HG02840 (cell line): ENCODE measurements around the gene FBXO42.
"Not testable (repeated sequence)": the region's sequence is repeated elsewhere in the genome, so short reads cannot be mapped to it uniquely, and the experiment has no call there.

Experiments used
- ATAC-seq: cut with Tn5 transposase; IDR thresholded peaks from one replicate; pipeline ENCODE4 v1.9.1; 2021; ENCODE audit warnings: mild to moderate bottlenecking, moderate library complexity, moderate number of reproducible peaks; ENCODE audit not compliant: unreplicated experiment, low FRiP score

FBXO42 gene

DNA sequence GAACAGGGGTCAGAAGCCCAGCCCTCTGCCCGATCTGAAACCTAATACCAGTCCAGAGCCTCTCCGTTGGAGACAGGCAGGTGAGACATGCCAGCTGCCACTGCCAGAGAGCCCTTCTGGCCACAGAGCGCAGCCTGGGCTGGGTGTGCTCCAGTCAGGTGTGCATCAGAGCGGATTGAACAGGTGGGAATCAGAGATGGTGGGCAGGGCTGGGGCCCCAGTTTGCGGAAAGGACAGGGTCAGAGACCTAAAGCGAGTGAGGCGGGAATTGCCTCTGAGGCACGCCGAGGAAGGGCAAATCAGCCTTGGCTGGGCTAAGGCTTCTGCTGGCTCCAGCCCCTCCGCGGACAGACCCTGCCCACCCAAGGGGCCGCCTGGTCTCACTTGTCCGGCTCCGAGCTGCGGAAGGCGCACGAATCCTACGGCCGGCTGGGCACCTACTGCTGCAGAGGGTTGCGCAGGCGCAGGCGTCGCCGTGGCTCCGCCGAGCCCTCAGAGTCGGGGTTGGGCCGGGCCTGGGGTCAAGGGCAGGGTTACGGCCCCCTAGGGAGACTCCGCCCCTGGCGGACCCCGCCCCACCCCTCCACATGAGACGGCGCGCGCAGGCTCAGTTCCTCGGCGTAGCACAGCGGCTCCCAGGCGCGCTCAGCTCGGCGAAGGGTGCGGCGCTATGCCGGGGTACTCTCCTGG, 125.6 kb downstream of the FBXO42 start:
- no peak for ATAC-seq

DNA sequence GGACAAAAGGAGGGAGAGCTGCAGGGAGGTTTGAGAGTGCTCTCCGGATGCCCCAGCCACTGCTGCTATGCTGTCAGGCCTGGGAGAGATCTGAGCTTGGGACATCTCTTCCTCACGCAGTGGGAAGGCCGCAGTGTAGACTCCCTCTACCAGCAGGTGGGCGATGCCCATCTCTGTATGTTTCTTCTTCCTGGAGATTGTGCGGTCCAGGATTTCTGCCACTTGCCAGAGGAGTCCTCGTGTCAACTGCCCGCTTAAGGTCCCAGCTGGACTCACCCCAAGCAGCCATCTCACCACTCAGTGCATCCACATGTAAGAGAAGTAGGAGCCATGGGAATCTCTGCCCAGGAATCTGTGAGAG, 126.2 kb downstream of the FBXO42 start:
- no peak for ATAC-seq

DNA sequence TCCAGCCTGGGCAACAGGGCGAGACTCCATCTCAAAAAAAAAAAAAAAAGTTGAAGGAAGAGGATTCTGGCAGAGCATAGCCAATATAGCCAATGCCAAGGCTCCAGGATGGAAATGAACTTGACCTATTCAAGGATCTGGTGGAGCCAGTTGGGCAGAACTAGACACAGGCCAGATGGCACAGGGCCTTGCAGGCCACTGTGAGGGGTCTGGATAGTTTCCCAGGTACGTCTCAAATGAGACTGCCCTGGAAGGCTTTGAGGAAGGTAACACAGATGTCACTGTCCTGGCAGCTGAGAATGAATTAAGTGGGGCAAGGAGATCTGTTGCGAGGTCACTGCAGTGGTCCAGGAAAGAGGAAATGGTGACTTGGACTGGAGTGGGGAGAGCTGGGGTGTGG, 127.8 kb downstream of the FBXO42 start:
- ATAC-seq = no peak

DNA sequence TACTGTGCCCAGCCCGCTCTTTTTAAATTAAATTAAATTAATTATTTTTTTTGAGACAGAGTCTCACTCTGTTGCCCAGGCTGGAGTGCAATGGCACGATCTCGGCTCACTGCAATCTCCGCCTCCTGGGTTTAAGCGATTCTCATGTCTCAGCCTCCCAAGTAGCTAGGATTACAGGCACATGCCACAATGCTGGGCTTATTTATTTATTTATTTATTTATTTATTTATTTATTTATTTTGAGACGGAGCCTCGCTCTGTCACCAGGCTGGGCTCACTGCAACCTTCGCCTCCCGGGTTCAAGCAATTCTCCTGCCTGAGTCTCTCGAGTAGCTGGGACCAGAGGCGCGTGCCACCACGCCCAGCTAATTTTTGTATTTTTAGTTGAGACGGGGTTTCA, 129.6 kb downstream of the FBXO42 start:
- not testable (repeated sequence) for ATAC-seq

DNA sequence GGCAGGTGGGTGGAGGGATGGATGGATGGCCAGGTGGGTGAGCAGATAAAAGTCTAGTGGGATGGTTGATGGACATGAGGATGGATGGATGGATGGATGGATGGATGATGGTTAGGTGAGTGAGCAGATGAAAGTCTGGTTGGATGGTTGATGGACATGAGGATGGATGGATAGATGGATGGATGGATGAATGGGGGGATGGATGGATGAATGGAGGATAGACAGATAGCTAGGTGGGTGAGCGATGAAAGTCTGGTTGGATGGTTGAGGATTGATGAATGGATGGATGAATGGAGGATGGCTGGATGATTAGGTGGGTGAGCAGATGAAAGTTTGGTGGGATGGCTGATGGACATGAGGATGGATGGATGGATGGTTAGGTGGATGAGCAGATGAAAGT, 130.8 kb downstream of the FBXO42 start:
- ATAC-seq = no peak

DNA sequence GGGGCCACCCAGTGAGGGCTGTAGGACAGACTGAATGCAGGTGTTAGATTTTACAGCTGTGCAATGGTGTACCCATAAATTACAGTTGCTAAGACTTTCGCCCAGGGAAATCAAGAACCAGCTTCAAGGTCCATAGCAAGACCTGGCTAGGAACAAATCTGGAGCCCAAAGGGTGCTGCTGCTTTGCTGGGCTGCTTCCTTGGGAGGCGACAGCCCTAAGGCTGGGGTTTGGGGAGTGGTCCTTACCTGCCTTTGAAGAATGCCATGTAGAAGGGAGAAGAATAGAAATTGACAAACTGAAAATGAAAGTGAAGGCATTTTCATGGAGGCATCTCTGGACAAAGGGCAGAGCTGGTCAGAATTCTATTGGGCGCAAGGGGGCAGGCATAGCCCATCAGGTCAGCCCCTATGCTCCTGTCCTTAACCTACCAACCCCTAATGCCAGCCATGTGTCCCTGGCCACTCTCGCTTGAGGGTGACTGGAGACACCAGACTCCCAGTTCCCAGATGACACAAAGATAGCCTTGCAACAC, 132.2 kb downstream of the FBXO42 start:
- no peak for ATAC-seq

DNA sequence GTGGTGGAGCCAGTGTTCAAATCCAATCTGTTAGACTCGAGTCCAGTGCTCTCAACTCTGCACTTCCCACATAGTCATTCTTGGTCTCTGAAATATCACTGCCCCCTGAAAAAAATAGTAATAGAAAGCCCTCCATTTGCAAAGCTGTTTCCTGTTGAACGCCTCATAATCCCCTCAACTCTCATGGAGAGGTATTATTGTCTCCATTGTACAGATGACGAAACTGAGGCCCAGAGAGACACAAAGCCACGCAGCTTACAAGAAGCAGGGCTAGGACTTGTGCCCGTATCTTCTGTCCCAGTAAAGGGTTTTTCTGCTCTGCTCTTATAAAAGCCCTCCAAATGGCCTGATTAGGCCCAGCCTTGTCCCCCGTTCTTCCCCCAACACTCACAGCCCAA, 133.6 kb downstream of the FBXO42 start:
- no peak for ATAC-seq

DNA sequence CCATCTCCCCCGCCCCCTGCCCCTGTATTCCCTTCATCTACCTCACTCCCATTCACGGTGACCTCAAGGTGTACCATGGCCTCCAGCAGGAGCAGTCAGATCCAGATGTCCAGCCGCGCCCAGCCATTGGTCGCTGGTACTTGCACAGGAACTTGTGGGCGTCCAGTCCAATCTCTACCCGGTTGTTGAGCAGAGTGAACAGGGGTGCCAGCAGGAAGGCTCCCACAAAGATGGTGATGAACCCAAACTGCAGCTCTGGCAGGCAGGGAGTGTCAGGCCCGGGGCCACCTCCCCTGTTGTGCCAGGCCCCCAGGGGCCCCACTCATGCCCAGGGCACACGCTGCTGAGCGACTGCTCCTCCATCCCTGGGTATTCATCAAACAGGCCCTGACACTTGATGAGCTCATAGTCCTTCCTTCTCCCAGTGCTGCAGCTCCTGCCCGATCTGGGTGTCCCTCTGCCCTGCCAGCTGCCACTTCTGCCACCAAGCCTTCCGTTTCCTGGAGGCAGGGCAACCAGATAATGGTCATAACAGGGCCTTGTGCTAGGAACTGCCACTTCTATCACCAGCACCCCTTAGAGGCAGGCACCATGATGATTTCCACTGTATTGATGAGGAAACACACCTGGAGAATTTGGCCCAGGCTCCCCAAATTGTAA, 134.1 kb downstream of the FBXO42 start:
- ATAC-seq = no peak

DNA sequence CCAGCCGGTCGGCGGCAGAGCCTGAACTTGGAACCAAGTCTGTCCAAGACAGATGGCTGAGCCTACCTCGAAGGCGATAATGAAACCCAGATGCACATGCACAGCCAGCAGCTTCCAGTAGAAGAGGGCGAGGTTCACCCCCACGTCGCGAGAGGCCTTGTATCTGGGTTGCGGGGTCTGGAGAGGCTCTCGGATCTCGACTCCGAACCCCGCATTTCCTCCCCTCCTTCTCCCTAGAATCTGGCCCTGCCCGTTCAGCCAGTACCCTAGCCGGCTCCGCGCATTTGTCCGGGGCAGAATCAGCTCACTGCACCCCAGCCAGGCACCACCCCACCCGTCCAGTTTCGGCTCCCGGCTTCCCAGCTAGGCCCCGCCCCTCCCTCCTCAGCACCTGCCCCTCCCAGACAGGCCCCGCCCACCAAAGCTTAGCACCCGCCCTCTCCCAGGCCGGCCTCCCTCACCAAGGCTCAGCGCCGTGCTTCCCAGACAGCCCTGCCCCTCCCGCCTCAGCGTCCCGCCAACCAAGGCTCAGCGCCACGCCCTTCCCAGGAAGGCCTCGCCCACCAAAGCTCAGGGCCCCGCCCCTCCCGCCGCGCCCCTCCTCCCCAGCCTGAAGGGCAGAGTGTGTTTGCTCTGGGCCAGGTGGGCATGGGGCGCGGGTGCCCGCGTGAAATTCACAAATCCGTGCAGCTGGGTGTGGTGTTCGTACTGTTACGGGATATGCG, 135.1 kb downstream of the FBXO42 start:
- ATAC-seq = peak; percentile 75

DNA sequence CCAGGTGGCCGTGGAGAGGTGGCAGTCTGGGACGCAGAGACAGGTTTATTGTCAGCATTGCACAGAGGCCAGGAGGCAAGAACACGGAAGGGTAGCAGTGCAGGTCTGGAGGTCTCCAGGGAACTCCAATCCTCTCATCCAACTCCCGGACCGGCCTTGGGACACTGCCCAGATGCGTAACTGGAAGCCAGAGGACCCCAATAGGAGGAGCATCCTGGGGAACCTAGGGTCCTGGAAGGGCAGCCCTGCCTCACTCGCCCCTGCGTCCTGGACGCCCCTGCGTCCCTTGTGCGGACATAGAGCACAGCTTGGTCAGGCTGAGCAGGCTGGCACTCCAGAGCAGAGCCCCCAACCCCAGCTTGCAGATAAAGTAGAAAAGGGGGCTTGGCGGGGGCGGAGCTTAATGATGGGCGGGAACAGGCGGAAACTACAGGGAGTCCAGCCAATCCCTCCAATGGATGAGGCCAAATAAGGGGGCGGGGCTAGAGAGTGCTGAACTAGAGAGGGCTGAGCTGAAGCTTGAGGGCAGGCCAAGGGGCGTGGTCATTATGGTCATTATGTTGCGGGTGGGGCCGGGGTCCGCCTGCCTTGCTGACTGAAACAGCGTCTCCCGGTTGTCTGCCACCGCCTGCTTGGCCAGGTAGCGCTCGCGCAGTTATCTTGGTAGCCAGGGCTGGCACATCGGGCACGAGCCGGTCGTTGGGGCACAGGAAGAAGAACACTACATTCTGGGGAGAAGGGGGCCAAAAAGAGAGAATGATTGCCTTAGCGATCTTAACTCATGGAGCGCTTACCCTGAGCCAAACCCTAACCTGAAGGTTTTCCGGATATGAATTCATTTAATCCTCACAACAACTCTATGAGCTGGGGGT, 136.2 kb downstream of the FBXO42 start:
- no peak for ATAC-seq

DNA sequence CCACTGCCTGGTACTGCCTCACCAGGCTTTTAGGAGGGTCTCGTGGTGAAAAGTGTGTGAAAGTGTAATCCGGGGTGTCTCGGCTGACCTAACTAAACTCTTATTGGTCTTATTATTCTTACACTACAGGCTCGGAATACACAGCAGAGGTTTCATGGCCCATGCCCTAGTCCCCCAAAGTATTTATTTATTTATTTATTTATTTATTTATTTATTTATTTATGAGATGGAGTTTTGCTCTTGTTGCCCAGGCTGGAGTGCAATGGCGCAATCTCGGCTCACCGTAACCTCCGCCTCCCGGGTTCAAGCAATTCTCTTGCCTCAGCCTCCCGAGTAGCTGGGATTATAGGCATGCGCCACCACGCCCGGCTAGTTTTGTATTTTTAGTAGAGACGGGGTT, 137.0 kb downstream of the FBXO42 start:
- not testable (repeated sequence) for ATAC-seq

DNA sequence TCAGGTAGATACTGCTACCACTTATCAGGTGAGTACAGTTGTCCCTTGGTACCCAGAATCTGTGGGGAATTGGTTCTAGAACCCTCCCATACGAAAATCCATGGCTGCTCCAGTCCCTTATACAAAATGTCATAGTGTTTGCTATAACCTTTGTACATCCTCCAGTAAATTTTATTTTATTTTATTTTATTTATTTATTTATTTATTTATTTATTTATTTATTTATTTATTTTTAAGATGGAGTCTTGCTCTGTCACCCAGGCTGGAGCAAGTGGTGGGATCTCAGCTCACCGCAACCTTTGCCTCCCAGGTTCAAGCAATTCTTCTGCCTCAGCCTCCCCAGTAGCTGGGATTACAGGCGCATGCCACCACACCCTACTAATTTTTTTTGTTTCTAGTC, 138.7 kb downstream of the FBXO42 start:
- not testable (repeated sequence) for ATAC-seq

DNA sequence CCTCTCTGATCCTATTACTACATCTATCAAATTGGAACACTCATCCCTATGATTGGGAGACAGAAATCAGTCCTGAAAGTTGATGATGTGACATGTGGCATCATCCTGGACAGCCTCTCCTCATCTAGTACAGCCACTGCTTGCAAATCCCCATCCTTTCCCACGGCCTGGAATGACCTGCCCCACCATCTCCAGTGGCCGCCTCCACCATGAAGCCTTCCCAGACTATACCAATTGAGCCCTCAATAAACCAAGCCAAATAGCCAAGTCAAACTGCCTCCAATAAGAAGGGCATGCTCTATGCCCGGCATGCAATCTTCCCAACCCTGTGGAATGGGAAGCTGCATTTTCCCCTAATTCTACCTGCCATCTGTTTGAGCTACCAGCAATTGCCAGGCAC, 139.3 kb downstream of the FBXO42 start:
- ATAC-seq = no peak

DNA sequence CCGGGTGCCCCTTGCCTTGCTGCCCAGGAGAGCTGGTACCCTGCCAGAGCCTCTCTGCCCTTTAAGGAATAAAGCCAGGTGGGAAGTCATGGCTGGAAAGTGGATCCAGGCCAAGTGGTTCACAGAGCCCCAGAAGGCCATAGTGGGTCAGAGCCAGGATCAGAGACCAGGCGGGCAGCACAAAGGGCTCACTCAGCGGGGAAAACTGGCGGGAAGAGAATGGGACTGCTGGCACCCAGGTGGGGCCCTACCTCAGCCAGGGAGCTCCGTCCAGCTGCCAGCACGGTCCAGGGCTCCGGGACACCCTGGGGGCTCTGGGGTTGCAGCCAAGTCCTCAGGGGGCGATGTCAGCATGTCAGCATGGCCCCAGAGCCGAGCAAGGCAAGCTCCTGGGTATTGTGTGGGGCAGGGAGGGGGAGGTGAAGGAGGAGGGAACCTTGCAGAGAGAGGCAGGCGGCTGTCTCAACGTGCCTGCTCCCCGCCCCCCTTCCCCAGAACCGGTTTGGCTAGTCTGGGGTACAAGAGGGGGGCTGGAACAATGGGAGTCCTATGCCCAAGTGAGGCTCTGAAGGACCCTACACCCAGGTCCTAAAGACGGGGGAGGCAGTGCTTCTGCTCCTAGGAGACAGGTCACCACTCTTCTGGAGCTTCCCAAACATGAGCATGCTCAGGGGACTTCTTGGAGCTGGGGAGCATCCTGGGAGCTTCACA, 139.9 kb downstream of the FBXO42 start, which contains the start of gene ARHGEF19:
ARHGEF19 (minus strand) TSS at position 402 of the 711 bp plus-strand sequence. CDS start 3,598 bp downstream, outside the sequence.
- no peak for ATAC-seq

DNA sequence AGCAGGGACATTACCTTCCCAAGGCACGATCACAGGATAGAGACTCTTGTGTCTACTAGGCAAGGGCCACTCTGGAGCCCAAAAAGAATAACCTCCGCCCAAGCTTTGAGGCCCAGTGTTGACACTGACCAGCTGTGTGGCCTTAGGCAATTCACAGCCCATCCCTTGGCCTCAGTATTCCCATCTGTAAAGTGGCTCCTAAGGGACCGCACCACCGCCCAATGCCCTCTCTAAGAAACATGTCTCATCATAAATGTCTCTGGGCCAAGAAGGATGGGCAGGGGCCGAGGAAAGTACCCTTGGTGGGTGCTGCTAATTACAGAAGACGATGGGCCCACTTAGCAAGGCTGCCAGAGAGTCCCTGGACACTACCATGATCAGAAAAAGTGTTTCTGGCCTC, 140.5 kb downstream of the FBXO42 start:
- ATAC-seq = no peak

DNA sequence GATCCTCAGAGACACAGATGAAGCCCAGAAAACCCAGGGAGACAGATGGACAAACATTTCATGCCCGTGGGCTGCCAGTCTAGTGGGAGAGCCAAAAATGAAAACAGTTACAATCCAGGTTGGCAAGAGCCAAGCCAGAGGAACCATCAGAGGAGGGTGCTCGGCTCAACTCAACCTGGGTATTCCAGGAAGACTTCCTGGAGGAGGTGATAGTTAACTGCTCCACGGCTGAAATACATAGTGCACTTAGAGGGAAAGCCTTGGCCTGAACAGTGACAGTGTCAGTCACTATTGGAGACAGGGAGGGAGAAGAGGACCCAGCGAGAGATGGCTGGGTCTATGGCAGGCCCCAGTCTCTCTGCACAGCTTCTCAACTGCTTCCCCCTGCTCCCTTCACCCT, 141.7 kb downstream of the FBXO42 start:
- ATAC-seq = no peak

DNA sequence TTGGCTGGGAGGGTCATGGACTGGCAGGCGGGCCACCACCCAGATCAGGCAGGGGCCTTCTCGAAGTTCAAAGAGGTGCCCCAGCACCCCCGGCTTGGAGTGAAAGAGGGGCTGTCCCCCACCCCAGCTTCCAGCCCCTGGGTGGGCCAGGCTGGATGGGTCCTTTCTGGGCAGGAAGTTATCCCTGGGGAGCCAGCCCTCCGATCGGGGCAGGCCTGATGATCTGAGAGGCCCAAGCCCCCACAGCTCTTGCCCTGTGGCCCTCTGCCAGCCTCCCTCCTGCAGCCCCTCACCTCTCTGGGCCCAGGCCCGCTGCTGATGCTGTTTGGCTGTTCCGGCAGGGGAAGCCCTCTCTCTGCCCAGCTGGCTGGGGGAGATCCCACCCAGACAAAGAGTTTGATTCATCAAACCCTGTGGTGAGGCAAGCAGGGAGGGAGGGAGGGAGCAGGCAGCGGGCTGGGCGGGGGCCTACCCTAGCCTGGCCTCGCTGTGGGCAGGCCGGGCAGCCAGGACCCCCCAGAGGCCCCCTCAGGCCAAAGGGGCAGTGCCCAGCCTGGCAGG, 142.4 kb downstream of the FBXO42 start:
- no peak for ATAC-seq

DNA sequence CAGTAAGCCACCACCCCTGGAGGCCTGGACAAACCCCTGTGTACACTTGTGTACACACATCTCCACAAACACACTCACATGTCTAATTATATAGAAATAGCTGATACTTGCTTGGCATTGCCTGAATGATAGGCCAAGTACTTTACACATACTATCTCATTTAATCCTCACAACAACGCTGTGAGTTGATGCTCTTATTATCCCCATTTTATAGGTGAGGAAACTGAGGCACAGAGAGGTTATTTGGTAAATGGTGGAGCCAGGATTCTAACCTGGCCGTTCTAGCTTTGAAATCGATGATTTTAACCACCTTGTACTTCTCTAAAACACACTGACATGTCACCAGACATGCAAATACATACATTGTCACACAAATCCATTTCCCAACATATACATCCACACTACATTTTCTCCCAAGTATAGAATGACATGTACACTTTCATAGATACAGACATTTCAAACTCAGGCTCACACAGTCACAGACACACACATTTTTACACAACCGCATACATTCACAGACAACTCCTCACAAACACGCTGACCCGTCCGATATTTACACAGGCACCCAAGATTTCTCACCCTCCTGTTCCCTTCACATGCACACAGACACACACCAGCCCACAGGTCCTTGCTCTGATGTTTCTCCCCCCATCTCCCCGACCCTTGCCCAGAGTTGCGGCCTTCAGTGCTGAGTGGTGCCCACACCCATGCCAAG, 143.0 kb downstream of the FBXO42 start:
- ATAC-seq = no peak
